GM23338 (cell line): ENCODE results near the gene WASHC2A. TPM values are rescaled to one million over a fixed set of nuclear protein-coding genes. Genes with fewer than 3 reads are reported as not detected.
"Not testable (repeated sequence)": the region's sequence is repeated elsewhere in the genome, so short reads cannot be mapped to it uniquely, and the experiment has no call there.

ENCODE experiments used
- ATAC-seq: fragments of 200-7000 bp; cut with Tn5 transposase; 3 replicates; pipeline ENCODE4 v1.9.1; 2020
- DNase-seq: peaks from one replicate; pipeline ENCODE4 v3.0.0-alpha.2; 2015; ENCODE audit warnings: low spot score
- H2AFZ ChIP-seq: fragments of 200-600 bp; sonication (generic); 2 replicates; pipeline ENCODE4 v1.8.0; 2016; ENCODE audit warnings: antibody characterized with exemption, mild to moderate bottlenecking, moderate library complexity
- H3F3A ChIP-seq: fragments of 200-600 bp; sonication (generic); replicated peaks from 2 replicates; pipeline ENCODE4 v1.8.0; 2017; ENCODE audit warnings: antibody characterized with exemption, mixed run types, low read depth
- H3K27ac ChIP-seq: fragments of 200-600 bp; sonication (generic); 2 replicates; pipeline ENCODE4 v1.6.1; 2016; ENCODE audit warnings: low read depth
- H3K27me3 ChIP-seq: fragments of 200-600 bp; sonication (generic); 2 replicates; pipeline ENCODE4 v1.8.0; 2016; ENCODE audit warnings: mild to moderate bottlenecking, mixed run types, moderate library complexity; ENCODE audit not compliant: insufficient read depth
- H3K36me3 ChIP-seq: fragments of 200-600 bp; sonication (generic); 2 replicates; pipeline ENCODE4 v1.8.0; 2016; ENCODE audit warnings: mild to moderate bottlenecking; ENCODE audit not compliant: insufficient read depth
- H3K4me1 ChIP-seq: fragments of 200-600 bp; sonication (generic); 2 replicates; pipeline ENCODE4 v1.8.0; 2016; ENCODE audit warnings: mild to moderate bottlenecking, moderate library complexity; ENCODE audit not compliant: insufficient read depth
- H3K4me2 ChIP-seq: fragments of 200-600 bp; sonication (generic); 2 replicates; pipeline ENCODE4 v1.7.1; 2017; ENCODE audit warnings: mixed run types
- H3K4me3 ChIP-seq: fragments of 200-600 bp; sonication (generic); 2 replicates; pipeline ENCODE4 v1.6.1; 2016; ENCODE audit warnings: mixed run types
- H3K79me2 ChIP-seq: fragments of 200-600 bp; sonication (generic); replicated peaks from 2 replicates; pipeline ENCODE4 v1.8.0; 2017; ENCODE audit warnings: mild to moderate bottlenecking; ENCODE audit not compliant: insufficient read depth
- H3K9me2 ChIP-seq: fragments of 200-600 bp; sonication (generic); 2 replicates; pipeline ENCODE4 v1.8.0; 2017; ENCODE audit not compliant: insufficient read depth
- H4K20me1 ChIP-seq: fragments of 200-600 bp; sonication (generic); replicated peaks from 2 replicates; pipeline ENCODE4 v1.8.0; 2017; ENCODE audit warnings: mild to moderate bottlenecking; ENCODE audit not compliant: insufficient read depth
- H3K27ac Mint-ChIP-seq: 2 replicates; pipeline ENCODE4 v1.8.0; 2020; ENCODE audit warnings: inconsistent platforms, mild to moderate bottlenecking, moderate library complexity, mixed read lengths
- H3K27me3 Mint-ChIP-seq: 3 replicates; pipeline ENCODE4 v1.8.0; 2022; ENCODE audit warnings: low read depth, mild to moderate bottlenecking, moderate library complexity, mixed read lengths, inconsistent platforms; ENCODE audit not compliant: insufficient read depth, poor library complexity
- H3K36me3 Mint-ChIP-seq: 3 replicates; pipeline ENCODE4 v1.8.0; 2021; ENCODE audit warnings: low read depth, mild to moderate bottlenecking, inconsistent platforms, moderate library complexity, mixed read lengths
- H3K4me1 Mint-ChIP-seq: 3 replicates; pipeline ENCODE4 v1.8.0; 2020; ENCODE audit warnings: mild to moderate bottlenecking, inconsistent platforms, mixed read lengths
- H3K4me3 Mint-ChIP-seq: 3 replicates; pipeline ENCODE4 v1.8.0; 2021; ENCODE audit warnings: moderate library complexity, mild to moderate bottlenecking, inconsistent platforms, mixed read lengths
- H3K9me3 Mint-ChIP-seq: 3 replicates; pipeline ENCODE4 v1.8.0; 2020; ENCODE audit warnings: moderate library complexity, mild to moderate bottlenecking, inconsistent platforms, mixed read lengths
- polyA plus RNA-seq: library from polyadenylated mRNA; unstranded; fragments of >200 nt; fragmentation: Nextera tagmentation; extraction: Ambion mirVana; gene quantifications from 2 replicates; pipeline ENCODE4 v1.2.1, GENCODE V29; 2016
- total RNA-seq: library from RNA; depleted of rRNA; stranded (reverse); fragments of >200 nt; shearing (Covaris generic); gene quantifications from 2 replicates; pipeline ENCODE4 v1.2.3, GENCODE V29; 2014

Gene WASHC2A
- total and polyA plus RNA-seq, 2 experiments from 2014 or later = 13.2 to 24.5 TPM

DNA sequence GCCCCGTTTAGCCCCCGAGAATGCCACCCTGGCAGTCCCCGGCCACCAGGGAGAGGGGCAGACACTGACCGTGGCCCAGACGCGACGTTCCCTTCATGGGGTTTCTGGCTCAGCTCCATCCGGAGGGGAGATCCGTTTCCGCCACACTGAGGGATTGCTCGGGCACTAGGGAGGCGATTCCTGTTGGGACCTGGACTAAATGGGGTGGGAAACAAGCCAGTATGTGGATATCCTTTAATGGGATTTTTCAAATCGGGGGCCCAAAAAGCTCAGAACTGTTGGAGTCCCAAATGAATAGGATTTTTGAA lies 552 bp downstream of the WASHC2A start:
- H2AFZ ChIP-seq, H3K27ac ChIP-seq, H3K27ac Mint-ChIP-seq, H3K27me3 ChIP-seq, H3K4me1 ChIP-seq, H3K36me3 Mint-ChIP-seq, H3F3A ChIP-seq, DNase-seq, H3K79me2 ChIP-seq, H3K9me2 ChIP-seq, H4K20me1 ChIP-seq, H3K4me1 Mint-ChIP-seq, H3K9me3 Mint-ChIP-seq, H3K27me3 Mint-ChIP-seq, H3K36me3 ChIP-seq: not testable (repeated sequence)
- Histone ChIP-seq H3K4me2 (peak overlapping the region; percentile 71), H3K4me3 (peak overlapping the region; percentile 69)
- H3K4me3 Mint-ChIP-seq = peak overlapping the region; percentile 65; the same call in 2 of the 3 replicates
- peak; percentile 60 for ATAC-seq

DNA sequence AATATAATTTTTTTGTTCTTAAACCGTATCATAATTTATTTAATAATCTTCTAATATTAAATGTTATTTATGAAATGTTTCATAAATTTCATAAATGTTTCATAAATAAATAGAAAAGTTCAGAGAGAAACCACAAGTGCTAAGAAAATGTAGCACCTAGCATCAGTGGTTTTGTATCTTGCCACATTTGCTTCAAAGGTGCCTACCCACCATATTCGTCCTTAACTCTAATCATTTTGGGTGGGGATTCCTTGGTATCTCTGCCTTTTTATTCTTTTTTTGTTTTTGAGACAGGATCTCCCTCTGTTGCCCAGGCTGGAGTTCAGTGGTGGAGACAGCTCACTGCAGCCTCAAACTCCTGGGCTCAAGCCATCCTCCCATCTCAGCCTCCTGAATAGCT lies 7.4 kb downstream of the WASHC2A start:
- H3K4me2 ChIP-seq, H3K27me3 ChIP-seq, H2AFZ ChIP-seq, H3K79me2 ChIP-seq, H3K27me3 Mint-ChIP-seq, H3K4me3 Mint-ChIP-seq, H4K20me1 ChIP-seq, H3K4me1 Mint-ChIP-seq, H3K36me3 Mint-ChIP-seq, ATAC-seq, H3K27ac ChIP-seq, H3K9me2 ChIP-seq, H3K4me1 ChIP-seq, H3F3A ChIP-seq, DNase-seq, H3K27ac Mint-ChIP-seq, H3K36me3 ChIP-seq, H3K4me3 ChIP-seq, H3K9me3 Mint-ChIP-seq: not testable (repeated sequence)

DNA sequence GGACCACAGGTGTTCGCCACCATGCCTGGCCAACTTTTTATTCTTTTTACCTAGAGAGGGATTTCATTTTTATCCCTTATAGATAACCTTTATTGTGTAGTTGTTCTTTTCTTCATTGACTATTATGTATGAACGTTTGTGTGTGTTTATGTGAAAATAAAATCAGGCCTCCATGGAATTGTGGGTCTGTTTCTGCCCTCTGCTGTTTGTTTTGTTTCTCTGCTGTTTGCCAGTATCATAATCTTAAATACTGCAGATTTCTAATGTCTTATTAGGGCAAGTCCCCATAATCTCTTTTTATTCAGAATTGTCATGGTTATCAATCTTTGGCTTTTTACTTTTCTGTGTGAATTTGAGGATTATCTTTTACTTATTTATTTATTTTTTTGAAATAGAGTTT lies 7.8 kb downstream of the WASHC2A start:
- not testable (repeated sequence) for ATAC-seq, H3K36me3 ChIP-seq, H3K27me3 Mint-ChIP-seq

DNA sequence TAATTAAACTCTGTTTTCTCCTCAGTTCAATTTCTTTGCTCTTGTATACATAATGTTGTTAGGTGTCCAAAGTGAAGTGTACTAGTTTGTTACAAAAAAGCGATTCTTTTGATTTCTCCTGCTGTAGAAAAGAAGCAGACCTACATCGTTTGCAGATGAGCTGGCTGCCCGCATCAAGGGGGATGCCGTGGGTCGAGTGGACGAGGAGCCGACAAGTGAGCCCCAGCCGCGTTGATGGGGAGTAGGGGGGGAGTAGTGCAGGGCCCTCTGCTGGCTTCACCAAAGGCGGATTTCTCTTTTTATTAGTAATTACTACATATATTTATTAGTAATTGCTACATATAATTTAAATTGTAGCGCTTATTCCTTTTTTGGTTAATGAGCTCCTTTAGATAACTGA lies 23.6 kb downstream of the WASHC2A start:
- not testable (repeated sequence) for H3K4me2 ChIP-seq, H3K4me1 ChIP-seq, H3K27ac ChIP-seq, H3K27ac Mint-ChIP-seq, H3K36me3 Mint-ChIP-seq, H3K36me3 ChIP-seq, H3K4me1 Mint-ChIP-seq, H3K27me3 Mint-ChIP-seq, H3K4me3 ChIP-seq, H3F3A ChIP-seq, DNase-seq, H3K79me2 ChIP-seq, H2AFZ ChIP-seq, H4K20me1 ChIP-seq, ATAC-seq, H3K4me3 Mint-ChIP-seq, H3K27me3 ChIP-seq, H3K9me3 Mint-ChIP-seq, H3K9me2 ChIP-seq

More for the DNA sequence above, 7.8 kb downstream of the WASHC2A start:
- not testable (repeated sequence) for H3K4me3 Mint-ChIP-seq, H3F3A ChIP-seq, H3K4me3 ChIP-seq, H3K36me3 Mint-ChIP-seq, H3K9me3 Mint-ChIP-seq, H3K27me3 ChIP-seq, H2AFZ ChIP-seq, H3K4me1 Mint-ChIP-seq, H4K20me1 ChIP-seq, DNase-seq, H3K4me1 ChIP-seq, H3K27ac Mint-ChIP-seq, H3K27ac ChIP-seq, H3K9me2 ChIP-seq, H3K4me2 ChIP-seq, H3K79me2 ChIP-seq

DNA sequence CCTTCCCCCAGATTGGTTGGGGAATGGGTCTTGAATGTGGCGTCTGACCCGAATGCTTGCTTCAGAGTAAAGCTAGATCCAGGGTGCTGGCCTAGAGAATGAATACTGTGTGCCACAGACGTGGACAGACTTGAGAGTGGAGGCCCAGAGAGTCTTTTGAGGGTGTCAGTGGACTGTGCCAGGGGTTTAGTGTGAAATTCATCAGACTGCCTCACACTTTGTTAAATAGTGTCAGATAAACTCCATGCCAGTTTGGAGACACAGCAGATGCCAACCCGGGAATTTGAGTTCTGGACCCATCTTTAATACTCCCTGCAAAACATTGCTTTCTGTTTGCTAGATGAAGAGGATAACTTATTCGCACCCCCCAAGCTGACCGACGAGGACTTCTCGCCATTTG lies 25.2 kb downstream of the WASHC2A start:
- not testable (repeated sequence) for H3K79me2 ChIP-seq, H3K4me2 ChIP-seq, H3K27ac Mint-ChIP-seq, H2AFZ ChIP-seq, H3K27me3 ChIP-seq, H3K27ac ChIP-seq, ATAC-seq, H3K4me3 Mint-ChIP-seq, H3K4me3 ChIP-seq, H3F3A ChIP-seq, DNase-seq, H4K20me1 ChIP-seq, H3K36me3 Mint-ChIP-seq, H3K27me3 Mint-ChIP-seq, H3K36me3 ChIP-seq, H3K4me1 Mint-ChIP-seq, H3K9me3 Mint-ChIP-seq, H3K4me1 ChIP-seq, H3K9me2 ChIP-seq

DNA sequence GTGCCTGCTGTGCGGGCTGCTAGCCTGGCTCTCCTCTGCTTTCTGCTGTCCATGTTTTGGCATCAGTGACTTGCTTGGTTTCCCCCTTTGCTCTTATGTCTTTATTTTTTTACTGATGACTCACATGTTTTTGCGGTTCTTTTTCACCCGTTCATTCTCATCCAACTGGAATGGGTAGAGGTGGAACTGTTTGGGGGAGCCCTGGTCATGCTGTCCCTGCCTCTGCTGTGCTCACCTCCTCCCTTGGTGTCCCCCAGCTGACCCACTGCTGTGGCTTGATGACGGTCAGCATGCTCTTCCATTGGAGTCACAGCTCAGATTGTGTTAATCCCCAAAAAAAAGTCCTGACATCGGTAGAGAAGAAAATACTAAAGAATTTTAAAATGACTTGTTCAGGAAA lies 26.9 kb downstream of the WASHC2A start:
- not testable (repeated sequence) for H3K27ac Mint-ChIP-seq, ATAC-seq, H3K4me3 Mint-ChIP-seq, H3K79me2 ChIP-seq, H3K27me3 Mint-ChIP-seq, H3K36me3 ChIP-seq, H4K20me1 ChIP-seq, H2AFZ ChIP-seq, H3K4me1 ChIP-seq, H3K27me3 ChIP-seq, H3K36me3 Mint-ChIP-seq, H3F3A ChIP-seq, H3K4me2 ChIP-seq, DNase-seq, H3K27ac ChIP-seq, H3K4me3 ChIP-seq, H3K9me3 Mint-ChIP-seq, H3K9me2 ChIP-seq, H3K4me1 Mint-ChIP-seq

DNA sequence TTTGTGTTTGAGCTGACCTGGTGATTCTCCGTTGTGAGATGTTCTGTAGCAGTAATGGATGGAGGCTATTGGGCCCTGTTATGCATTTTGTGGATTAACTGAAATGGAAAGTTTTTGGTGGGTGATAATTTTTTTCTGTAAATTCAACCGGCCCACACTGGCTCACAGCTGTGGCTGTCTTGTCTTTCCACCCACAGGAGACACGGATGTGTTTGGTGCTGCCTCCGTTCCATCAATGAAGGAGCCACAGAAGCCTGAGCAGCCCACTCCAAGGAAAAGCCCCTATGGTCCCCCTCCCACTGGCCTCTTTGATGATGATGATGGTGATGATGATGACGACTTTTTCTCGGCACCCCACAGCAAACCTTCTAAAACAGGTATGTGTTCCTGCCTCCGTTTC lies 27.6 kb downstream of the WASHC2A start:
- H3K9me2 ChIP-seq, H3K27ac Mint-ChIP-seq, H3K27me3 ChIP-seq, H3K4me3 ChIP-seq, H3K36me3 ChIP-seq, H3K4me1 ChIP-seq, H3F3A ChIP-seq, H3K4me3 Mint-ChIP-seq, H3K79me2 ChIP-seq, H3K4me1 Mint-ChIP-seq, DNase-seq, H4K20me1 ChIP-seq, H2AFZ ChIP-seq, H3K4me2 ChIP-seq, ATAC-seq, H3K36me3 Mint-ChIP-seq, H3K27me3 Mint-ChIP-seq, H3K9me3 Mint-ChIP-seq, H3K27ac ChIP-seq: not testable (repeated sequence)
